ENCODE data around the gene COL7A1.

DNA sequence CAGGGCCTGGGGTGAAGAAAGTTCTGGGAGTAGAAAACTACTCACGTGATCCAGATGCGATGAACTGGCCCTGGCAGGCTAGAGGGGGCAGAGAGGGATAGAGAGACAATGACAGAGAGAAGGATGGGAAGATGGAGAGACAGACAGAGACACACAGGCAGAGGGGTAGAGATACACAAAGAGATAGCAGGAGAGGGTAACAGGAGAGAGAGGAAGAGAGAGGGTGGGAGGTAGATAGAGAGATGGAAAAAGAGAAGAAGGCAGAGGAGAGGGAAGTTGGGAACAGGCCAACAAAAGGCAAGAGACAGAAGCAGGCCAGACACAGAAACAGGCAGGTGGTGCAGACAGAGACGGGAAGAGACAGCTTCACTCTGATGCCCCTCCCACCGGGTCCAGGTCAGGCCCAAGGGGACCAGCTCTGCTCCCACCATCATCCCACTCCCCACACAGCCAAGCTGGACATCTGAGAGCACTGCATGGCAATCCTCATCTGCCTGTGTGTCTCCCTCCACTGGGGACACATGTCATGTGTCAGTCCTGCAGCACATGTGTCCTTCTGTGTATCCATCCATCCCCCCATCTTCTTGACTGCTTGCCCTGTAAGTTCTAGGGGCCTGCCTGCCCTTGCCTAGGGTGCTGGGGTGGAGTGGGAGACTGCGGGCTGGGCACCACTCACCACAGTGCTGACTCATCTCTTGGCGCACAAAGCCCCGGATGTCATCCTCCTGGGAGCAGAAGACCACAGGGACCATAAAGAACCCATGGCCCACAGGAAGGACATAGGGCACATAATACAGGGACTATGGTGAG, 29.3 kb downstream of the COL7A1 start:
- TF ChIP-seq, protein P1, sequence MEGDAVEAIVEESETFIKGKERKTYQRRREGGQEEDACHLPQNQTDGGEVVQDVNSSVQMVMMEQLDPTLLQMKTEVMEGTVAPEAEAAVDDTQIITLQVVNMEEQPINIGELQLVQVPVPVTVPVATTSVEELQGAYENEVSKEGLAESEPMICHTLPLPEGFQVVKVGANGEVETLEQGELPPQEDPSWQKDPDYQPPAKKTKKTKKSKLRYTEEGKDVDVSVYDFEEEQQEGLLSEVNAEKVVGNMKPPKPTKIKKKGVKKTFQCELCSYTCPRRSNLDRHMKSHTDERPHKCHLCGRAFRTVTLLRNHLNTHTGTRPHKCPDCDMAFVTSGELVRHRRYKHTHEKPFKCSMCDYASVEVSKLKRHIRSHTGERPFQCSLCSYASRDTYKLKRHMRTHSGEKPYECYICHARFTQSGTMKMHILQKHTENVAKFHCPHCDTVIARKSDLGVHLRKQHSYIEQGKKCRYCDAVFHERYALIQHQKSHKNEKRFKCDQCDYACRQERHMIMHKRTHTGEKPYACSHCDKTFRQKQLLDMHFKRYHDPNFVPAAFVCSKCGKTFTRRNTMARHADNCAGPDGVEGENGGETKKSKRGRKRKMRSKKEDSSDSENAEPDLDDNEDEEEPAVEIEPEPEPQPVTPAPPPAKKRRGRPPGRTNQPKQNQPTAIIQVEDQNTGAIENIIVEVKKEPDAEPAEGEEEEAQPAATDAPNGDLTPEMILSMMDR (IDR thresholded peaks at IDR 0.05; ENCODE audit: insufficient read depth, low read depth, low read length), result no peak
- TF ChIP-seq EZH2 (IDR thresholded peaks at IDR 0.05; ENCODE audit: insufficient read depth, low read length), result no peak
